Calu3 (cell line): ENCODE data around the gene RSL1D1. TPM values are rescaled to one million over a fixed set of nuclear protein-coding genes. Genes with fewer than 3 reads are reported as not detected.

Experiments used
- BruUV-seq: library from RNA; stranded (reverse); fragments of 400-500 nt; replicated peaks from 2 replicates; lab custom pipeline; 2021; lab: Mats Ljungman, UMichigan
- CTCF ChIA-PET: fragments of 300-600 bp; sonication (Branson Sonifier 250); formaldehyde crosslinking; loops from one replicate; lab custom pipeline; 2022; ENCODE audit warnings: antibody characterized with exemption; lab: Charles Lee
- DNase-seq: peaks from one replicate; pipeline ENCODE4 v3.0.0; 2022
- H3K27ac Mint-ChIP-seq: one replicate; pipeline ENCODE4 v1.8.0; 2022; ENCODE audit warnings: mixed read lengths; ENCODE audit not compliant: unreplicated experiment
- H3K27me3 Mint-ChIP-seq: one replicate; pipeline ENCODE4 v1.8.0; 2022; ENCODE audit warnings: mixed read lengths; ENCODE audit not compliant: unreplicated experiment
- H3K36me3 Mint-ChIP-seq: one replicate; pipeline ENCODE4 v1.8.0; 2022; ENCODE audit warnings: mild to moderate bottlenecking, moderate library complexity, mixed read lengths; ENCODE audit not compliant: insufficient read depth, unreplicated experiment
- H3K4me1 Mint-ChIP-seq: one replicate; pipeline ENCODE4 v1.8.0; 2022; ENCODE audit warnings: mild to moderate bottlenecking, low read depth, mixed read lengths; ENCODE audit not compliant: unreplicated experiment
- H3K4me3 Mint-ChIP-seq: one replicate; pipeline ENCODE4 v1.8.0; 2022; ENCODE audit warnings: mild to moderate bottlenecking, low read depth, moderate library complexity, mixed read lengths; ENCODE audit not compliant: unreplicated experiment
- H3K9me3 Mint-ChIP-seq: one replicate; pipeline ENCODE4 v1.8.0; 2022; ENCODE audit warnings: low read depth, mixed read lengths; ENCODE audit not compliant: unreplicated experiment
- CTCF ChIP-seq: fragments of 200-600 bp; IDR thresholded peaks from one replicate; pipeline ENCODE4 v1.8.0; 2022; ENCODE audit warnings: antibody characterized with exemption; ENCODE audit not compliant: unreplicated experiment
- intact Hi-C: fragments of 100-400 bp; cut with micrococcal nuclease; formaldehyde crosslinking; loops from one replicate; pipeline ENCODE4 v1.10.0; 2022; ENCODE audit not compliant: unreplicated experiment
- total RNA-seq: library from RNA; stranded (reverse); gene quantifications from 2 replicates; pipeline ENCODE4 v1.2.3, GENCODE V29; 2022

Gene RSL1D1
- total RNA-seq, 1 experiment from 2014 or later = 239 TPM

- Mint-ChIP-seq H3K9me3 (no peaks in the 10 kb centered on the region), H3K27ac (no peak overlapping the region), H3K4me3 (no peak overlapping the region), H3K27me3 (no peaks in the 10 kb centered on the region), H3K4me1 (no peaks in the 10 kb centered on the region), H3K36me3 (peaks cover 66% of the 10 kb centered on the region)
- CTCF ChIA-PET = no interaction called here
- TF ChIP-seq CTCF = no peak
- intact Hi-C loops = no loop called here
- no peak for DNase-seq
- TSS peak; percentile 17 for BruUV-seq
Observed at GRCh38 chr16:11880007-11880406, 28.7 kb upstream of the RSL1D1 start.

DNA sequence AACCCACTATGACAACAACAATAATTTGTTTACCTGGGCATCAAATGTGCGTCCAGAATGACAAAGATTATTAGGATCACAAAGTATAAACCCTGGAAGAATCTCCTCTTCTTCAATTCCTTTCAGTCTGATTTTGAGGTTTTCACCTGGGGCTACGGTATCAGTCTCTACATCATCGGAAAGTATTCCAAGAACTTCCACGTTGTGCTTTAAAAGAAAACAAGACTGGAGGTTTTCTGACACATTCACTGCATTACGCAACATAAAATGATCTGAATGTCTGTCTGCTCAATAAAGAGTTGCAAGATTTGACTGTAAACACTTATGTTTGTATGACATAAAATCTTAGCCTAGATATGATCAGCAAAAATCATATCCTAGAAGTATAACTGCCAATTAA lies 26.0 kb upstream of the RSL1D1 start:
- intact Hi-C loops = no loop called here
- peaks cover 70% of the 10 kb centered on the region for H3K36me3 Mint-ChIP-seq
- no peak for TF ChIP-seq CTCF
- H3K9me3 Mint-ChIP-seq = no peaks in the 10 kb centered on the region
- CTCF ChIA-PET = no interaction called here
- no peak overlapping the region for H3K27ac Mint-ChIP-seq
- H3K27me3 Mint-ChIP-seq = no peaks in the 10 kb centered on the region
- BruUV-seq = no TSS peak
- H3K4me3 Mint-ChIP-seq = no peak overlapping the region
- no peak for DNase-seq
- H3K4me1 Mint-ChIP-seq = no peaks in the 10 kb centered on the region

- Mint-ChIP-seq H3K4me1 (no peaks in the 10 kb centered on the region), H3K9me3 (no peaks in the 10 kb centered on the region), H3K36me3 (peaks cover 68% of the 10 kb centered on the region), H3K27ac (no peak overlapping the region), H3K4me3 (no peak overlapping the region), H3K27me3 (no peaks in the 10 kb centered on the region)
- no peak for TF ChIP-seq CTCF
- no TSS peak for BruUV-seq
- intact Hi-C loops = no loop called here
- no peak for DNase-seq
- CTCF ChIA-PET = no interaction called here
Observed at GRCh38 chr16:11876306-11876705, 25.0 kb upstream of the RSL1D1 start.

DNA sequence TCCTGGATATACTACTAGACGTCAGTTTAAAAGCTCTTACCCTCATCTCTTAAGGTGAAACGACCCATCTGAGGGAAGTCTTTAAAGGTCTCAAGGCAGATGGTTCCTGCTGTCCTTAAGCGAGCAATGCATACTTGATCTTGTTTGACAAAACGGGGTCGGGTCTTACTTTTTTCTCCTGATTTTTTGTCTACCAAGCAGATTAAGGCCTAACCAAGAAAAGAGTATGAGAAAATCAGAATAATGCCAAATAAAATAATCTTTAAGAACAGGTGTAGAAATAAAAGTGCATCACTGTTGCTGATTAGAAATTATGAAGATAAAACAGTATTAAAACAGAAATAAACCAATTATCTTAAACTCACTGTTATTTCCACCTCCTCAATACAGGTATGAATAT lies 24.4 kb upstream of the RSL1D1 start:
- TF ChIP-seq CTCF = no peak
- no peaks in the 10 kb centered on the region for H3K27me3 Mint-ChIP-seq
- DNase-seq = no peak
- no peaks in the 10 kb centered on the region for H3K9me3 Mint-ChIP-seq
- no TSS peak for BruUV-seq
- no peak overlapping the region for H3K27ac Mint-ChIP-seq
- no peaks in the 10 kb centered on the region for H3K4me1 Mint-ChIP-seq
- intact Hi-C loops = no loop called here
- no peak overlapping the region for H3K4me3 Mint-ChIP-seq
- CTCF ChIA-PET = no interaction called here
- H3K36me3 Mint-ChIP-seq = peaks cover 68% of the 10 kb centered on the region

DNA sequence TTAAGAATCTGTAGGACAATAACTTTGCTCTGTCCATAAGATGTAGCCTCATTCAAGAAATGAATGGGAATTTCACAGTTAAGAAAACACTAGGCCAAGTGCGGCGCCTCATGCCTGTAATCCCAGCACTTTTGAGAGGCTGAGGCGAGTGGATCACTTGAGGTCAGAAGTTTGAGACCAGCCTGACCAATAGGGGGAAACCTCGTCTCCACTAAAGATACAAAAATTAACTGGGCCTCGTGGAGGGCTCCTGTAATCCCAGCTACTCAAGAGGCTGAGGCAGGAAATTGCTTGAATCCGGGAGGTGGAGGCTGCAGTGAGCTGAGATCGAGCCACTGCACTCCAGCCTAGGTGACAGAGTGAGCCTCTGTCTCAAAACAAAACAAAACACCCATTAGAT lies 19.9 kb upstream of the RSL1D1 start:
- TF ChIP-seq CTCF = no peak
- H3K4me1 Mint-ChIP-seq = peaks cover 10% of the 10 kb centered on the region
- BruUV-seq = no TSS peak
- intact Hi-C loops = no loop called here
- no peak for DNase-seq
- peaks cover 69% of the 10 kb centered on the region for H3K36me3 Mint-ChIP-seq
- CTCF ChIA-PET = no interaction called here
- no peaks in the 10 kb centered on the region for H3K27me3 Mint-ChIP-seq
- no peak overlapping the region for H3K27ac Mint-ChIP-seq
- no peak overlapping the region for H3K4me3 Mint-ChIP-seq
- no peaks in the 10 kb centered on the region for H3K9me3 Mint-ChIP-seq
